Activated CD4-positive, alpha-beta memory T cell treated with anti-CD3 and anti-CD28 coated beads, Interleukin-2, amount 10 ng/mL, durations not matched to agents 7 days and 5 days (primary cell): ENCODE measurements around the gene ELP5. TPM values are rescaled to one million over a fixed set of nuclear protein-coding genes. Genes with fewer than 3 reads are reported as not detected.

ENCODE experiments used
- CTCF ChIA-PET: fragments of 350-600 bp; sonication (Branson Sonifier 250); formaldehyde crosslinking; loops from one replicate; lab custom pipeline; 2021; ENCODE audit warnings: antibody characterized with exemption, inconsistent platforms; lab: Charles Lee
- POLR2A ChIA-PET: fragments of 350-600 bp; sonication (Branson Sonifier 250); formaldehyde crosslinking; loops from one replicate; lab custom pipeline; 2021; ENCODE audit warnings: antibody characterized with exemption; lab: Charles Lee
- DNase-seq: peaks from one replicate; pipeline ENCODE4 v3.0.0-alpha.2; 2020
- H3K27ac Mint-ChIP-seq: one replicate; pipeline ENCODE4 v1.8.0; 2021; ENCODE audit warnings: mild to moderate bottlenecking, mixed read lengths
- H3K27me3 Mint-ChIP-seq: one replicate; pipeline ENCODE4 v1.8.0; 2021; ENCODE audit warnings: mixed read lengths
- H3K36me3 Mint-ChIP-seq: one replicate; pipeline ENCODE4 v1.8.0; 2021; ENCODE audit warnings: low read depth, mixed read lengths
- H3K4me1 Mint-ChIP-seq: one replicate; pipeline ENCODE4 v1.8.0; 2021; ENCODE audit warnings: mixed read lengths
- H3K4me3 Mint-ChIP-seq: one replicate; pipeline ENCODE4 v1.8.0; 2021; ENCODE audit warnings: mild to moderate bottlenecking, mixed read lengths
- H3K9me3 Mint-ChIP-seq: one replicate; pipeline ENCODE4 v1.8.0; 2021; ENCODE audit warnings: mixed read lengths
- total RNA-seq, 2 experiments: library from RNA; stranded (reverse); gene quantifications; one replicate each; pipeline ENCODE4 v1.2.3, GENCODE V29; 2021

Gene ELP5
- total RNA-seq, 2 experiments from 2014 or later, result 40.4 to 42.1 TPM

- ChIA-PET CTCF (no interaction called here), POLR2A (no interaction called here)
- no peak for DNase-seq
- no peaks in the 10 kb centered on the region for H3K9me3 Mint-ChIP-seq
- H3K27ac Mint-ChIP-seq, result no peak overlapping the region
- H3K27me3 Mint-ChIP-seq, result no peaks in the 10 kb centered on the region
- no peak overlapping the region for H3K4me3 Mint-ChIP-seq
- H3K36me3 Mint-ChIP-seq, result peaks cover 48% of the 10 kb centered on the region
- H3K4me1 Mint-ChIP-seq, result peaks cover 26% of the 10 kb centered on the region
Measured at GRCh38 chr17:7229504-7229903, 22.5 kb upstream of the ELP5 start.

- H3K27ac Mint-ChIP-seq, result no peak overlapping the region
- POLR2A ChIA-PET, result interaction anchor here (0.7 to 1.4 kb wide), 5 partner anchors 11 to 166 kb away, joined by 3 to 6 read pairs (median 3); no protein-coding TSS in a partner anchor
- H3K36me3 Mint-ChIP-seq, result peaks cover 55% of the 10 kb centered on the region
- CTCF ChIA-PET, result interaction anchor here (1.0 kb wide), 1 partner anchor 64 kb away, joined by 3 read pairs; no protein-coding TSS in a partner anchor
- H3K4me1 Mint-ChIP-seq, result peaks cover 53% of the 10 kb centered on the region
- DNase-seq, result no peak
- H3K27me3 Mint-ChIP-seq, result no peaks in the 10 kb centered on the region
- peak overlapping the region; percentile 0 for H3K4me3 Mint-ChIP-seq
- no peaks in the 10 kb centered on the region for H3K9me3 Mint-ChIP-seq
Measured at GRCh38 chr17:7232114-7232513, 19.9 kb upstream of the ELP5 start.

GRCh38 chr17:7233701-7234082 is 18.3 kb upstream of the ELP5 start:
- Mint-ChIP-seq H3K27ac (peak overlapping the region; percentile 81), H3K9me3 (no peaks in the 10 kb centered on the region), H3K4me3 (peak overlapping the region; percentile 96), H3K4me1 (peaks cover 54% of the 10 kb centered on the region), H3K36me3 (peaks cover 48% of the 10 kb centered on the region), H3K27me3 (no peaks in the 10 kb centered on the region)
- DNase-seq, result no peak
- ChIA-PET CTCF (interaction anchor here (6.6 kb wide), 1 partner anchor 13 kb away, joined by 44 read pairs; the partner anchor contains the start of genes ACADVL and DLG4), POLR2A (interaction anchor here (1.0 to 1.8 kb wide), 8 partner anchors 9 to 350 kb away, joined by 3 to 29 read pairs (median 6); partner anchors contain the start of genes ACADVL, CTDNEP1, DLG4 and ELP5)

- Mint-ChIP-seq H3K36me3 (peaks cover 47% of the 10 kb centered on the region), H3K4me1 (peaks cover 54% of the 10 kb centered on the region), H3K27ac (peak within 1 kb of the TSS; percentile 81), H3K4me3 (peak within 1 kb of the TSS; percentile 96), H3K27me3 (no peaks in the 10 kb centered on the region), H3K9me3 (no peaks in the 10 kb centered on the region)
- ChIA-PET POLR2A (interaction anchor here (0.6 to 1.8 kb wide), 9 partner anchors 8 to 350 kb away, joined by 3 to 29 read pairs (median 6); partner anchors contain the start of genes ACADVL, CTDNEP1, DLG4 and ELP5), CTCF (interaction anchor here (0.8 to 6.6 kb wide), 2 partner anchors 13 to 62 kb away, joined by 3 to 44 read pairs; partner anchors contain the start of genes ACADVL and DLG4)
- peak; percentile 95 for DNase-seq
Measured at GRCh38 chr17:7234083-7234951, 17.7 kb upstream of the ELP5 start, which contains the start of gene DVL2. TSS of gene DVL2 (minus strand) at chr17:7234517. CDS start at chr17:7234262, 255 bp downstream.

- Mint-ChIP-seq H3K4me3 (peak overlapping the region; percentile 1), H3K27ac (peak overlapping the region; percentile 64), H3K4me1 (peaks cover 65% of the 10 kb centered on the region), H3K9me3 (no peaks in the 10 kb centered on the region), H3K36me3 (peaks cover 53% of the 10 kb centered on the region), H3K27me3 (no peaks in the 10 kb centered on the region)
- no peak for DNase-seq
- ChIA-PET POLR2A (interaction anchor here (0.9 to 9.1 kb wide), 6 partner anchors 15 to 72 kb away, joined by 3 to 100 read pairs (median 6); partner anchors contain the start of genes ACADVL, CTDNEP1 and DLG4), CTCF (interaction anchor here (6.6 kb wide), 1 partner anchor 15 kb away, joined by 44 read pairs; the partner anchor contains the start of genes ACADVL and DLG4)
Measured at GRCh38 chr17:7235693-7236665, 16.0 kb upstream of the ELP5 start.

GRCh38 chr17:7236808-7237207 is 15.2 kb upstream of the ELP5 start:
- H3K27me3 Mint-ChIP-seq, result no peaks in the 10 kb centered on the region
- POLR2A ChIA-PET, result interaction anchor here (0.9 to 9.1 kb wide), 6 partner anchors 15 to 100 kb away, joined by 3 to 100 read pairs (median 6); partner anchors contain the start of genes ACADVL, ACAP1, CTDNEP1 and DLG4
- H3K4me3 Mint-ChIP-seq, result peak overlapping the region; percentile 87
- H3K27ac Mint-ChIP-seq, result peak overlapping the region; percentile 92
- H3K36me3 Mint-ChIP-seq, result peaks cover 62% of the 10 kb centered on the region
- no peaks in the 10 kb centered on the region for H3K9me3 Mint-ChIP-seq
- CTCF ChIA-PET, result interaction anchor here (6.6 kb wide), 1 partner anchor 16 kb away, joined by 44 read pairs; the partner anchor contains the start of genes ACADVL and DLG4
- H3K4me1 Mint-ChIP-seq, result peaks cover 72% of the 10 kb centered on the region
- no peak for DNase-seq

- H3K27ac Mint-ChIP-seq, result peak overlapping the region; percentile 92
- peaks cover 71% of the 10 kb centered on the region for H3K4me1 Mint-ChIP-seq
- peak overlapping the region; percentile 87 for H3K4me3 Mint-ChIP-seq
- ChIA-PET CTCF (interaction anchor here (1.3 to 6.6 kb wide), 2 partner anchors 16 to 23 kb away, joined by 3 to 44 read pairs; partner anchors contain the start of genes ACADVL and DLG4), POLR2A (interaction anchor here (0.9 to 9.1 kb wide), 7 partner anchors 13 to 99 kb away, joined by 3 to 100 read pairs (median 6); partner anchors contain the start of genes ACADVL, ACAP1, CTDNEP1 and DLG4)
- no peaks in the 10 kb centered on the region for H3K27me3 Mint-ChIP-seq
- H3K36me3 Mint-ChIP-seq, result peaks cover 62% of the 10 kb centered on the region
- H3K9me3 Mint-ChIP-seq, result no peaks in the 10 kb centered on the region
- no peak for DNase-seq
Measured at GRCh38 chr17:7237266-7237760, 14.7 kb upstream of the ELP5 start.

GRCh38 chr17:7237761-7238419 is 14.1 kb upstream of the ELP5 start:
- no peaks in the 10 kb centered on the region for H3K27me3 Mint-ChIP-seq
- peak overlapping the region; percentile 92 for H3K27ac Mint-ChIP-seq
- H3K4me1 Mint-ChIP-seq, result peaks cover 71% of the 10 kb centered on the region
- ChIA-PET POLR2A (interaction anchor here (0.5 to 9.1 kb wide), 8 partner anchors 13 to 457 kb away, joined by 3 to 100 read pairs (median 6); partner anchors contain the start of genes ACADVL, ACAP1, CTDNEP1 and DLG4), CTCF (interaction anchor here (0.6 to 6.6 kb wide), 3 partner anchors 17 to 483 kb away, joined by 3 to 44 read pairs (median 3); partner anchors contain the start of genes ACADVL and DLG4)
- peak overlapping the region; percentile 87 for H3K4me3 Mint-ChIP-seq
- peaks cover 64% of the 10 kb centered on the region for H3K36me3 Mint-ChIP-seq
- DNase-seq, result peak; percentile 81
- no peaks in the 10 kb centered on the region for H3K9me3 Mint-ChIP-seq

GRCh38 chr17:7238420-7239090 is 13.5 kb upstream of the ELP5 start:
- DNase-seq, result no peak
- Mint-ChIP-seq H3K4me1 (peaks cover 71% of the 10 kb centered on the region), H3K36me3 (peaks cover 68% of the 10 kb centered on the region), H3K27ac (peak overlapping the region; percentile 92), H3K9me3 (no peaks in the 10 kb centered on the region), H3K4me3 (peak overlapping the region; percentile 87), H3K27me3 (no peaks in the 10 kb centered on the region)
- ChIA-PET CTCF (interaction anchor here (0.6 to 6.6 kb wide), 3 partner anchors 18 to 482 kb away, joined by 3 to 44 read pairs (median 3); partner anchors contain the start of genes ACADVL and DLG4), POLR2A (interaction anchor here (1.0 to 9.1 kb wide), 8 partner anchors 12 to 448 kb away, joined by 4 to 100 read pairs (median 7); partner anchors contain the start of genes ACADVL, ACAP1, CTDNEP1 and DLG4)
